Hepatocyte (in vitro differentiated cells): ENCODE results near the gene MAP3K20.

Experiments
- CTCF ChIP-seq: fragments of 200-600 bp; sonication (generic); IDR thresholded peaks from 2 replicates; pipeline ENCODE4 v1.5.1; 2016; ENCODE audit warnings: antibody characterized with exemption, mild to moderate bottlenecking; ENCODE audit not compliant: poor library complexity
- EZH2 ChIP-seq: fragments of 200-600 bp; sonication (generic); IDR thresholded peaks from 2 replicates; pipeline ENCODE4 v1.6.1; 2016; ENCODE audit warnings: antibody characterized with exemption, mild to moderate bottlenecking, borderline replicate concordance
- EZH2phosphoT487 ChIP-seq: fragments of 200-600 bp; sonication (generic); IDR thresholded peaks from one replicate; pipeline ENCODE4 v1.6.1; 2018; ENCODE audit warnings: antibody characterized with exemption, mild to moderate bottlenecking, low read depth, moderate library complexity; ENCODE audit not compliant: unreplicated experiment, severe bottlenecking

- no peak for TF ChIP-seq CTCF
- no peak for TF ChIP-seq EZH2phosphoT487
- TF ChIP-seq EZH2 = no peak
Measured at GRCh38 chr2:173137610-173138009, 62.0 kb downstream of the MAP3K20 start.
